Stimulated activated CD4-positive, alpha-beta T cell treated with anti-CD3 and anti-CD28 coated beads, TNF-alpha, amount 100 ng/mL, for 4 hours (primary cell): ENCODE results near the gene CCDC57.

Experiments used
- DNase-seq, 3 experiments: peaks; one replicate each; pipeline ENCODE4 v3.0.0-alpha.2; 2020; ENCODE audit warnings: low read depth in 3 of 3

Gene CCDC57

DNA sequence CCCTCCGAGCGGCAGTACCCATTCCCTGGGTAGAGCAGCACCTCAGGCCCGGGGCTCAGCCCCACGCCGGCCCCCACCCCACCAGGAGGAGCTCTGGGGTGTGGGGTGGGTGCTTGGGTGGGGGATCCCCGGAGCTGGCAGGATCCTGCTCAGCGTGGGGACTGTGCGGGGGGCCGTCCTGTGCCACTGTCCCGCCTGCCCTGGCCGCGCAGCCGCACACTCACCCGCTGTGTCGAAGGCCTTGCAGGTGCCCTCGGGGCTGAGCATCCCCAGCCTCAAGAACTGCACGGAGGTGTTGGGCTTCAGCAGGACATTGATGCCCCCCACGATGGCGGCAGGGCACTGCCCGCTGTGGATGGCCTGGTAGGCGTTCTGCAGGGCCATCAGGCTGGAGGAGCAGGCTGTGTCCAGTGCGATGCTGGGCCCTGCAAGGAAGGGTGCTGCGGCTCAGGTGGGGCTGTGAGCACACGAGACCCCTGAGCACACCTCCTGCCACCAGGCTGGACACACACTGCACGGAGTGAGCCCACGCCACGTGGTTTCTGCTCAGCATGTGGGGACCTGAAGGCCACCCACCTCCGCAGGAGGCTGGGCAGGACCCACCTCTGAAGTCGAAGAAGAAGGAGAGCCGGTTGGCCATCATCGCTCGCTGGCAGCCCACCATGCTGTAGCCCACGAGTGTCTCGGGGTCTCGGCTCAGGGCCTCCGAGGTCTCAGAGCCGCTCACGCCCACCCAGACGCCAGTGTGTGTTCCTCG, 119.5 kb downstream of the CCDC57 start:
- no peak for DNase-seq

DNA sequence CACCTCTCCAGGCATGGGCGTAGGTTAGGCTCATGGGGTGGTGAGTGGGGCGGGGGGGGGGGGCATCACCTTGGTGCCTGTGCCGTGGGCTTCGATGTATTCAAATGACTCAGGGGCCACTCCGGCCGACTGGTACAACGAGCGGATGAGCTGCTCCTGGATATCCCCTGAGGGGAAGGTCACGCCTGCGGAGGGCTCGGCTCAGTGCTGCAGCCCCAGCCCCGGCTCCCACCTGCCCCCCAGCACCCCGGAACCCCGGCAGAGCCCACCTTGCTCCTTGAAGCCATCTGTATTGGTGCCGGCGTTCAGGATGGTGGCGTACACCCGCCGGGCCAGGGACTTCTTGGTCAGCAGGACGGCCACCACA, 120.0 kb downstream of the CCDC57 start:
- no peak for DNase-seq

DNA sequence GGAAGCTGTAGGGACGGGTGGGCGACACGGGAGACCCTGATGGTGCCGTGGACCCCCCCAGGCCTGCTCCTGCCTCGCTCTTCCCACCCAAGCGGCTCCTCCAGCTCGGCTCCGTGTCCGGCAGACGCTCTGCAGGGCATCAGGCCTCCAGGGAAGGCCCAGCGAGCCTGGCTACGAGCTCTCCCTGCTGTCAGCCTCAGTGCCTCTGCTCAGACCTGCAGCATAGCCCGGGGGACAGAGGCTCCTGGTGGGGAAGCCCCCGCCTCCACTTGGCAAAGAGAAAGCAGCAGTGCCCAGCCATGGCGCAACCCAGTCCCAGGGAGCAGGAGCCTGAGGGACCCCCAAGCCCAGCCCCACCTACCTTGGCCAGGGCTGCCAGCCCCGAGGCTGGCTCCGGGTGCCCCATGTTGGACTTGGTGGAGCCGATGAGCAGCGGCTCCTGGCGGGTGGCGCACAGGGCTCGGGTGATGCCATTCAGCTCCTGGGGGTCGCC, 120.5 kb downstream of the CCDC57 start:
- DNase-seq = no peak

DNA sequence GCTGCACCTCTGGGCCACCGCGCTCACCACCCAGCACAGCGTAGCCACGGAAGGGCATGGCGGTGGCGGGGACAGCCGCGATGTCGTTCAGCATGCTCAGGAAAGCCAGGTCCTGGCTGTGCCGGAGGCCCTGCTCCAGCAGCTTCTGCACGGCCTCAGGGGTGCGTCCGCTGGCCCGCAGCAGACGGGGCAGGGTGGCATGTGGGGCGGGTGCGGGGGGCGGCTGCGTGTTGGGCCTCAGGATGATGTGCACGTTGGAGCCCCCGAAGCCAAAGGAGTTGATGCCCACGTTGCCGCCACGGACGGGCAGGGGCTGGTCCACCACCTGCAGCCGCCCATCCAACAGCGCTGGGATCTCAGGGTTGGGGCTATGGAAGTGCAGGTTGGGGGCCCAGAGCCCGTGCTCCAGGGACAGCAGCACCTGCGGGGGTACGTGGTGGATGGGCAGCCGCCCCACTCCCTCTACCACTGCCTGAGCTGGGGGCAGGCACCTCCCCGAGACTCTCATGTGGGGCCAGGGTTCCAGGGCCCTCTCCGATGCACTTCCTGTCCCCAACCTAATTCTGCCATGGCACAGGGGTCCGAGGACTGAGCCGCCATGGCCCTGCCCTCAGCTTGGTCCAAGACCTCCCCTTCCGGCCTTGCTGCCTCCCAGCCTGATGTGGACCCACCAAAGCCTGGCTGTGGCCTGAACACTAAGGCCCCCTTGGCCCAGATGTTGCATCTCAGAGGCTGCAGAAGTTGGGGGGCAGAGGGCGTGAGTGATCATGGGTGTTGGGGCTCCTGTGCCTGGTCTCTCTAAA, 121.2 kb downstream of the CCDC57 start:
- DNase-seq = no peak

DNA sequence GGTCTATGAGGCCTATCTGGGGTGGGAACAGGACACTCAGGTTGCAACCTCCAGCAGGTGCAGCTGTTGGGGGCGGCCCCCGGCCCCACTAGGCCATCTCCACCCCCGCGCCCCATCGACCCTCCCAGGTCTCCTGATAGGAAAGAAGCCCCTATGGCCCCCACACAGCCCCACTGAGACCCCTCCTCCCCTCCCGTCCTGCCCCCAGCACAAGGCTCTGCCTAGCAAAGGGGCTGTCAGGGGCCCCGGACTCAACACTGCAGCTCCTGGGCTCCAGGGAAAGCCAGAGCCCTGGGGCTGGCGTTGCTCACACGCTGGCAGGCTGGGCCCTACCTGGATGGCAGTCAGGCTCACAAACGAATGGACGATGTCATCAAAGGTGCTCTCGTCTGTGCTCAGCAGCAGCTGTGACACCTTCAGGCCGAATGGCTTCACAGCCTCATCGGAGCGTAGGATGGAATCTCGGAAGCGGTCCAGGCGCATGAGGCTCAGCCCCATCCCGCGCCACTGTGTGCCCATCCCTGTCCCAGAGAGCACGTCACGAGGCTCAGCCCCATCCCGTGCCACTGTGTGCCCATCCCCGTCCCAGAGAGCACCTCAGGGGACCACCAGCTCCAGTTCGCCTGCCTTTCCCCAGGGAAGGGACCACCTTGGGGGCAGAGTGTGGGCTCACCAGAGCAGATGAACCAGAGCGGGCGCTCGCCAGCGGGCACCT, 121.9 kb downstream of the CCDC57 start:
- DNase-seq = no peak

DNA sequence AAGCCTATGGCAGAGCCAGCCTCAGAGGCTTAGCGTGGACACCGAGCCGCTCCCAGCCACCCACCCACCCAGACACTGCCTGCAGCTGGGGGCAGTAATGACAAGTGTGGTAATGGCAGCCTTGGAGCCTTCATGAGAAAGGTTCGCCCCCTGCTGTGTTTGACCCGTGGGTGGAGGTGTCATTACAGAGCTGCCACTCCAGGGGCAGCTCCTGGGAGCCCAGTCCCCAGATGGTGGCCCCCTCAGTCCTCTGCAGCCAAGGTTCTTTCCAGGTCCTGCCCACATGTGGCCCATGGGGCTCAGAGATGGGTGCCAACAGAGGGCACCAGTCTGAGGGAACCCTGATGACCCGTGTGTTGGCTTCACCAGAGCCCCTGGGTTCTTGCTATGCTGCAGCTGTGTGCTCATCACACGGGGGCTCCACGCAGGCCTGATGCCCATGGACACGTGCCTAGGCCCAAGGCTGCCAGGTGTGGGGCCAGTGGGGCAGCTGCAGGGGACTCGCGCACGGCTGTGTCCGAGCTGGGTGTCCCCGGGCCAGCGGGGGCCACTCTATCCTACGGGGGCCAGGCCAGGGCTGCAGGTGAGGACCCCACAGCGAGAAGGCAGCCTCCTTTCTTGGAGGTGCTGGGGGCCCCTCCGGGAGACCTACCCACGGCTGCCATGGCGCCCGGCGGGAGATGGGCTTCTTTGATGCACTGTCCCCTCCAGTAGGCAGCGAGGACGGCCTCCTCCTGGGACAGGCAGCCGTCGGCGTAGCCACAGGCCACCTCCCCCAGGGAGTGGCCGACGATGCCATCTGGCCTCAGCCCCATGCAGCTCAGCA, 122.7 kb downstream of the CCDC57 start:
- no peak for DNase-seq

DNA sequence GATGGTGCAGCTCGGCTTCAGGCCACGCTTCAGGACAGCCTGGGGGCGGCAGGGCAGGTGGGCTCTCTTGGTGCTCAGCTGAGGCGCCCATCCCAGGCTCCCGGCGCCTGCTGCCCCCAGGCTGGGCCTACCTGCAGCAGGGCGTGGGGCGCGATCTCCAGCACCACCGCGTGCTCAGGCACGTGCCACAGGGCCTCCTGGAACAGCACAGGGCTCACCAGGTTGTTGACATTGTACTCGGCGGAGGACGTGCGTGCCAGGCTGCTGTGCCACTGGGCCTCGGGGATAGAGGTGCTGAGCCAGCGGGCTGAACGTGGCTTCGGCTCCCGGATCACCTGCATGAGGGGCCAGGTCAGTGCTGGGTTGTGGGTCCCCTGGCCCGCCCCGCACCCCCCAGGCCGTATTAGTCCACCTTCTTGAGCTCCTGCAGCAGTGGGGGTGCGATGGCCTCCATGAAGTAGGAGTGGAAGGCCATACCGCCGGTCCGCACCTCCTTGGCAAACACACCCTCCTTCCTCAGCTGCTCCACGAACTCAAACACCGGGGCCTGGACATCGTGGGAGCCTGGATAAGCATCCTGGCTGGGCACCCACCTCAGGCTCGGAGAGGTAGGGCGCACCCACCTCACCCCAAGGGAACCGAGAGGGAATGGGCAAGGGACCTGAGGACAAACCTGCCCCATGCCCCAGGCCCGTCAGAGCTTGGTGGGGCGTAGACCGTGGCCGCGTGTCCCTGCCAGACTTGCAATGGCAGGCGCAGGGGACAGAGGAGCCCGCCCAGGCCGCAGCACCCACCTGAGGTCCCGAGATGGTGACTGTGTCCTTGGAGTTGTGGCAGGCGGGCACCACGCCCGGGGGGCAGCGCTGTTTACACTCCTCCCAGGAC, 123.6 kb downstream of the CCDC57 start:
- no peak for DNase-seq

DNA sequence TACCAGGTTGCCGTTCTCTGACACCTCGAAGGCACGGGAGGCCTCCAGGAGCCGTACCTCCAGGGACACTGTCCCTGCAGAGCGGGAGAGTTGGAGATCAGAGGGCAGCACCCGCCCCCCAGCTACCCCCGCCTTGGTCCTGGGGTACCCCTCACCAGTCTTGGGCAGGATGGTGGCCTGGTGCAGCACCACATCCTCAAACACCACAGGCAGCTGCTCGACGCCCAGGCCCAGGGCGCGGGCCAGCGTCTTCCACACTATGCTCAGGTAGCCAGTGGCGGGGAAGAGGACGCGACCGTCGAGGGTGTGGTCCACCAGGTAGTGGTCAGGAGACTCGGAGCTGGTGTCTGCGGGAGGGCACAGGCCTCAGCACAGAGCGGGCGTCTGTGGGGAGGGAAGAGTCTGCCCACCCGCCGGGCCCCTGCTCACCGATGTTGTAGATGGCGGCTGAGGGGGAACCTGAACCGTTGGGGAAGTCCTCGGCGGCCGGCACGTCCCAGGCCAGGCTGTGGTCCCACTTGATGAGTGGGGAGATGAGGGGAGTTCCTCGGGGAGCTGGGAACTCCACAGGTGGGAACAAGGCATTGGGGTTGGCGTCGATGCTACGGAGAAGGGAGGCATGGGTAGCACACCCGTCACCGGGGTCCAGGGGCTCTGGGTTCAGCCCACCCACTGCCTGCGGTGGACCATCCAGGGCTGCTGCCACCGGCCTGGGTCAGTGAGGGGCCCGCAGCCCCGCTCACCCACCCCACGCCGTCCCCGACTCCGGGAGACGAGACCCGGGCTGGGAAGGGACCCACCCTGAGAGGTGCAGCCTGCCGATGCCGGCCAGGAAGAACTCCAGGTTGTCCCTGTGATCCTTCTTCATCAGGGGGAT, 124.4 kb downstream of the CCDC57 start:
- DNase-seq = no peak

DNA sequence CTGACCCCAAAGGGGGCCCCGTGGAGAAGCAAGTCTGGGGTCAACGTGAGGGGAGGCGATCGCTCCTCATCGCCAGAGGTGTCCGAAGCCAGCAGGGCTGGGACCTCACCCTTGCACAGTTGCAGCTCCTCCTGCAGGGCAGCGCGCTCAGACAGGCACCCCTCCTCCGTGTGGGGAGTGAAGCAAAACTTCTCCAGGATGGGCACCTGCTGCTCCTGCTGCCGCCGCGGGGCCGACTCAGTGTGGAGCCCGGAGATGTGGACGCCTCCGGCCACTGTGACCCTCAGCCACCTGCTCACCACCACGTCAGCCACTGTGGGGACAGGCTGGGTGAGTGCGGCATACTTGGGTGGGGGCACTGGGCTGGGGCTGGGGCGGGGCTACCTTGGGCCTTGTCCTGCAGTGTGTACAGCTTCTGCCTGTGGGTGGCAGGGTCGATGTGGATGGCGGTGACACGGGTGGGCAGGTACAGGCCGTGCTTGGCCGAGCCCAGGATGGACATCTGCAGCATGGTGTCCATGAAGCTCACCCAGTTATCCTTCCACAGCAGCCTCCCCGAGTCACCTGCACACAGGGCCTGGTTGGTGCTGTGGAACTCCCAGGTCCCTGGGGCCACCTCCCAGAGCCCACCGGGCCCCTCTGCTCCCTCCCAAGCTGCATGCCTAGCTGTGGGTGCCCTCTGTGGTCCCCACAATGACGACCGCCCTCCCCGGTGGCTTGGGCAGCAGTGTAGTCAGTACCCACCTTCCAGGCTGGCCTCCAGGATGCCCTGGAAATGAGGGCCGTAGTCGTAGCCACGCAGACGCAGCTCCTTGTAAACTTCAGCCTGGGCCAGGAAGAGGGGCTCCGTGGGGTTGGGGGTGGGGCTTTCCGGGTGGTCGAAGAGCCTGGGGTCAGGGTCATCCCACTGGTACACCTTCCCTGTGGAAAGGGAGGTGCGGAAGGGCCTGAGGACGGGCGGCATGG, 125.4 kb downstream of the CCDC57 start:
- DNase-seq = no peak

DNA sequence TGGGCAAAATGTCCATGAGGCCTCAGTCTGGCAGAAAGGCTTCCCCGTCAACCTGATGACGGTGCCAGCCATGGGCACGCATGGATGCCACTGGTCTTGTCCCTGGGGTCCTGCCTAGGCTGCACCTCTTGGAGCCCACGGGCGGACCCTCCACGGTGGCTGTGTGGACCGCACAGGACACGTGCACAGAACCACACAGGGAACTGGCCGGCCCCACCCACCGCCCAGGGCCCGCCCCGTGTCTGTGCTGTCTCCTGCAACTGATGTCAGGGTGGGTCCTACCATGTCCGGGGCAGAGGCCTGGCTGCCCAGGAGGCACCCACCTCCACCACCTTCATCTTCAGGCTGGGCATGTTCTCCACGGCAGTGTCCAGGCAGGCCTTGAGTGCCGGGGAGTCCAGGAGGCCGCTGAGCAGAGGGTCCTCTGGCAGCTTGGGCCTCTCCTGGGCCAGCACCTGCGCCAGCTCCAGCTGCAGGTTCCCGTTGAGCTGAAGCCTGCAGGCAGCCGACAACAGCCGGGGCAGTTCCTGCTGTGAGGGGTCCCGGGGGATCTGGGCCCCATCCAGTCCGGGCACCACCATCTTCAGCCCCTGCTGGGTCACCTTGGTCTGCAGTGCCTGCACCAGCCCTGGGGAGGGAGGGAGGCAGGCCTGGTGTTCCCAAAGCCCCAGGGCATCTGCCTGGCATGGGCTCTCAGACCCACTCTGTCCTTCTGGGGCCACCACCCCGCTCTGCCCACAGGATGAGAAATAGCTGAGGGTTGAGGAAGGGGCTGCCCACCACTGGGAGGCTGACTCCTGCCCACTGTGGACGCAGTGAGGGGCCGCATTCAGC, 126.5 kb downstream of the CCDC57 start:
- DNase-seq = no peak

DNA sequence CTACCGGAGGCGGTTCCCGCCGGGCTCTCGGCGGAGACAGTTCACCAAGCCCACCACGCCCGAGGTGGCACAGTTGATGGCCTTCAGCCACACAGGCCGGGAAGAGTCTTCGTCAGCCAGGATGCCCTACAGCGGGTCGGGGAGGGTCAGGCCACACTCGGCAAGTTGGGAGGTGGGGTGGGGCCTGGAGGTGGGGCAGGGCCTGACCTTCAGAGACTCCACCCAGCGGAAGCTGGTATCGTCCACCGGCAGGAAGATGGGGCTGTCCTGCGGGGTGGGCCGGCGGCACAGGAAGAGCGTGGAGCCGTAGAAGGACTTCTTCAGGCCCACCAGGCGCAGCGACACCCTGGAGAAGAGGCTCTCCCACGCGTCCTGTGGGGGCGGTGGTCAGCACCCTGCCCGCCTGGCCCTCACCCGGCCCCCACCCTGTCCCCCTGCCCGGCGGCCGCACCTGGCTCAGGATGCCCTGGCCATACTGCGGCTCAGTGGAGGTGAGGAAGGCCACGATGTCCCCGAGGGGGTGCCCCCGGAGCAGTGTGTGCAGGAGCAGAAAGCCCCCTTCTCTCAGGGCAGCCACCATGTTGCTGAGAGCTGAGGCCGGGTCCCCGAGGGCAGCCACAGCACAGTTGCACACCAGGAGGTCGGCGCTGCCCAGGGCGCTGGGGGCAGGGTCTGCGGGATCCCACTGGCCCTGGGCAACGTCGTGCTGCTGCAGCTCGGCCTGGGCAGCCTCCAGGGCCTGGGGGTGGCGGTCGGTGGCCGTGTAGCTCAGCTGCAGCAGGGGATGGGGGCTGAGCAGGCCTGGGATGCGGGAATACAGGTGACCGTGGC, 127.4 kb downstream of the CCDC57 start:
- no peak for DNase-seq

DNA sequence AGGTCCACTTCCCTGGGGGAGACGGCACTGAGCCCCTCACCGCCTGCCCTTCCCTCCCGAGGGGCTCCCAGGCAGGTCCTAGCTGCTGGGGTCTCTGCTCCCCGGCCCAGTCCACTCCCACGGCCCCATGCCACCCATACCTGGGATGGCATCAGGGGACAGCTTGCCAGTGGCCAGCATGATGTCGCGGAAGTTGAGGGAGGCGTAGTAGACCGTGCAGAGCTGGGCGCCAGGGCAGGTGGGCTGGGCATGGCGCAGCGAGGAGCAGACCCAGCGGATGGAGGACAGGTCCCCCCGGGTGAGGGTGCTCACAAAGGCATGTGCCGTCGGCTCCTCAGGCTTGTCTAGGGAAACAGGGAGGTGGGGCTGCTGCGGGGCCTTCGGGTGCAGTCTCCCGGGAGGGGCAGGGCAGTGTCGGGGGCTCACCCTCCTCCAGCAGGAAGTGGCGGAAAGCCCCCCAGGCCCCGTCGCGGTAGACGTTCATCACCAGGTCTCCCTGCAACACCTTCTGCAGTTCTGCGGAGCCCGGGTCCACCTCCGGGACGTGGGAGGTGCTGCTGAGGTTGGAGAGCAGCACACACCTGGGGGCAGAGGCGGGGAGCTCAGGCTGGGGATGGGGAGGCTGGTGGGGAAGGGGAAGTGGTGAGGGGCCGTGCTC, 128.1 kb downstream of the CCDC57 start:
- no peak for DNase-seq

DNA sequence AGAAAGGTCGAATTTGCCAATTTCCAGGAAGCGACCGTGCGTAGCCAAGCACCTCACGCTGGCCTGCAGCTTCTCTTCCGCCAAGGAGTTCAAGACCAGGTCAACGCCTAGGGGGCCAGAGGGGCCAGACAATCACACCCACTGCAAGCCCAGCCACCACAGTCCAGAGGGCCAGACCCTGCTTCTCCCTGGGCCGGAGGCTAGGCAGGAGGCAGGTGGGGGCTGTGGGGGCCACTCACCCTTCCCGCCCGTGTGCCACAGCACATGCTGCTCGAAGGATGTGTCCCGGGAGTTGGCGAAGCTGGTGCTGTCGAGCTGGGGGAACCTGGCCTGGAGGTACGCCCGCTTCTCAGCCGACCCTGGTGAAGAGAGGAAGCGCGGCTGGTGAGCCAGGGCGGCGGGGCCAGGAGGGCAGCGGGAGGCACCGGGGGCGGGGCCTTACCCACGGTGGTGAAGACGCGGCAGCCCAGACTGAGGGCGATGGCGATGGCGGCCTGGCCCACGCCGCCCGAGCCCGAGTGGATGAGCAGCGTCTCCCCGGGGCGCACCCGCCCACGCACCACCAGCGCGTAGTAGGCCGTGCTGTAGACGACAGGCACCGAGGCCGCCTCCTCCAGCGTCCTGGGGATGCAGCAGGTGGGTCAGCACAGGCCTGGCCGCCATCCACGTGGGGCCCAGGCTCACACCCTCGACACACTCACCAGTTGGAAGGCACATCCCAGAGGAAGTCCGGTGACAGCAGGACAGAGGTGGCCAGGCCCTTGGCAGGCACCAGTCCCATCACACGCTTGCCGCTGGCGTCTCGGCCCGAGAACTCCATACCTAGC, 128.9 kb downstream of the CCDC57 start:
- DNase-seq = no peak

DNA sequence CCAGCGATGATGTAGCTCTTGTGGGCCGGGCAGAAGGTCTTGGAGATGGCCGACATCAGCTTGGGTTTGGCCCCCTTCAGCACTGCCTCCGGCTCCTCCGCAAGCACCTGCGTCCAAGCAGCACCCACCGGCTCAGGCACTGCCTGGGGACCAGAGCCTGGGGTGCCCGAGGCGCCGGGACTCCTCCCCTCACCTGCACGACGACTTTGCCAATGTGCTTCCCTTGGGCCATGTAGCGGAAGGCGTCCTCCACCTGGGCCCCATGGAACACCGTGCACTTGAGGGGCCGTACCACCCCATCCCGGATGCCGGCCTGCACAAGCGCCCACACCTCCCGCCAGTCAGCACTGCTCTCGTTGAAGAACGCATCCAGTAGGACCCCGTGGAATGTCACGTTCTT, 129.6 kb downstream of the CCDC57 start:
- no peak for DNase-seq

DNA sequence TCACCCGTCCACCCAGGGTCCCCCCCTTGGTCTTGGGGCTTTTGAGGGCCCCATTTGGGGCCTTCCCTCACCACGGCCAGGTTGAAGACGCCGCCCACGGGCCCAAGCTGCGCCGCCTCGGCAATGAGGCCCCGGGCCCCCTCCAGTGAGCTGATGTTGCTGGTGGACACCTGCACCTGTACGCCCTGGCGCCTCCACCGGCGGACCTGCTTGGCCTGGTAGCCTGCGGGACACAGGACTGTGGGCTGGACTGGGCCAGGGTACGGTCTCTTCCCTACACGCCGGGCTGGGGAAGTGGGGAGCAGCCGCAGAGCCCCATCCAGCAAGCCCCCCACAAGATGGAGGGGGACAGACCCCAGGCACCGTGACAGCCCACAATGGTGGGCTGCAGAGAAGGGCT, 130.2 kb downstream of the CCDC57 start:
- no peak for DNase-seq
